Esophagus muscularis mucosa (tissue), 3 donors: ENCODE results near the gene TAF11.

Experiments
- CTCF ChIP-seq, 3 experiments: fragments of 200-600 bp in 2 of 3; fragments of 450-650 bp in 1 of 3; sonication (generic) in 2 of 3; IDR thresholded peaks; one replicate each; pipeline ENCODE4 v1.5.1; 2017 to 2019; ENCODE audit warnings: antibody characterized with exemption in 3 of 3, mild to moderate bottlenecking in 2 of 3, moderate library complexity in 1 of 3
- POLR2A ChIP-seq: fragments of 450-650 bp; IDR thresholded peaks from one replicate; pipeline ENCODE4 v1.6.1; 2017; ENCODE audit warnings: antibody characterized with exemption, moderate library complexity, mild to moderate bottlenecking, low read depth
- POLR2AphosphoS5 ChIP-seq, 2 donors: sonication (generic); formaldehyde crosslinking; IDR thresholded peaks; one replicate each; pipeline ENCODE4 v1.6.1; 2017; ENCODE audit warnings: antibody characterized with exemption in 2 of 2

DNA sequence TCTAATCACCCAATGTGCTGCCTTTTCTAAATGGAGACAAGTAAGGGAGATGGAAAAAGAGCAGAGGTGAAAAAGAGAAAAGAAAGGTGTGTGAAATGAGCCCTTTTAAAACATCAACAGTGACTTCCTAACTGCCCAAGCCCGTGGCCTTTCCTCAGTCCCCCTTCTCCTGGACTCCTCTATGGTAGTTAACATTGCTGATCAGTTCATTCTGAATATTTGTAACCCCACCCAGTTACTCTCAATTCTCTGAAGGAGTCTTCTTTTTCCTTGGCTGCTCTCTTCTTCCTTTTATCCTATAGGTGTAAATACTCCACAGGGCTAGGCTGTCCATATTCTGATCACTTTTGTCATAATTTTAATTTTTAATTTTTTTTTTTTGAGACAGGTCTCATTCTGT is 27.1 kb downstream of the TAF11 start:
- TF ChIP-seq CTCF (IDR thresholded peaks at IDR 0.05), result no peak
- TF ChIP-seq POLR2A, result no peak
- no peak for TF ChIP-seq POLR2AphosphoS5 (IDR thresholded peaks at IDR 0.05)
